GM21619 (cell line): ENCODE data around the gene WDR88.
"Not testable (repeated sequence)": the region's sequence is repeated elsewhere in the genome, so short reads cannot be mapped to it uniquely, and the experiment has no call there.

Experiments used
- ATAC-seq: cut with Tn5 transposase; IDR thresholded peaks from one replicate; pipeline ENCODE4 v1.9.1; 2021; ENCODE audit not compliant: unreplicated experiment

Gene WDR88

DNA sequence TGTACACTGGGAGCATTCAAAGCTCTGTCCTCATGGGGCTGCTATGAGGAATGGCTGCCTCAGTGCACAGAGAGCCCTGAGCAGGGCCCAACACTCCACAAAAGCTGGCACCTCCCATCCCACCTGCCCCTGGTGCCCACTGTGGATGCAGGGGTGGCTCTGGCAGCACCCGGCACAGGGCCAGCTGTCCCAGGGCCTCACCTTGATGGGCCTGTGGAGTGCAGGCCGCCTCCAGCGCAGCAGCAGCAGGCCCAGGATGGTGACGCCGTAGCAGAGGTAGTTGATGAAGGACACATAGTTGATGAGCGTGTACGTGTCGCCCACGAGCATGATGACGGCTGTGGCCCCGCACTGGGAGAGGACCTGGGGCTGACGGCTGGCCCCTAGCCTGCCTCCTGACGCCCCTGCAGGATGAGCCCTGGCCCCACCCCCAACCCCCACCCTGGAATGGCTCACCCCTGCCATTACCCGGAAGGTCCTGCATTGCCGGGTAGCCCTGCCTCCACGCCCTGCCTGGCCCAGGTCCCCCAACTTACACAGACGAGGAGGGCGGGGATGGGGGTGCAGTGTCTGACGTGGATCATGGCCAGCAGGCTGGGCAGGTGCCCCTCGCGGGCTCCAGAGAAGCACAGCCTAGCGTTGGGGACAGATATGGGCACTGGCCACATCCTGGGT lies 78.5 kb downstream of the WDR88 start:
- ATAC-seq, result no peak

DNA sequence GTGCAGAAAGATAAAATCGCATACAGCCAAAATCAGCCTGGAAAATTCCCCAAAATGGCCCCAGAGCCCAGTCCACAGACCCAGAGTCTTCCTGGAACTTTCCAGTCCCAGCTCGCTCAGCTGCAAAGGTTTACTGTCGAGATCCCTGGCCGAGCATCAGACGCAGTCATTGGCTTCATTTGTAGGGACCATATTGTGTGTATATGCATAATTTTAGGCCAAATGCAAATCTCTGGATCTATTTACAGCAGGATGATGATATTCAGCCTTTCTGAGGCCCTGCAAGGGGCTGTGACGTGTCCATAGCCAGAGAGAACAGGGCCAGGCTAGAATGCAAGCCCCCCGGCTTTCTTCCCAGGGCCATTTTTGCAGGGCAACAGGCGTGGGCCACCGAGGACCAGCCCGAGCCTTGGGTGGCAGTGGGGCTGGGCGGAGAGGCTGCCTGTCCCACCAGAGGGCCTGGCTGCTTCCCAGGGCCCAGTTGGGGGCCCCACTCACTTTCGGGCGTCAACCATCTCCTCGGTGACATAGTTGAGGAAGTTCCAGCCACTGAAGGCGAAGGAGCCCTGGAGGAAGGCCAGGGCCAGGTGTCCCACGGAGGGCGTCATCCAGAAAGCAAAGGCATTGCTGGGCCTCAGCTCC lies 80.0 kb downstream of the WDR88 start:
- no peak for ATAC-seq

DNA sequence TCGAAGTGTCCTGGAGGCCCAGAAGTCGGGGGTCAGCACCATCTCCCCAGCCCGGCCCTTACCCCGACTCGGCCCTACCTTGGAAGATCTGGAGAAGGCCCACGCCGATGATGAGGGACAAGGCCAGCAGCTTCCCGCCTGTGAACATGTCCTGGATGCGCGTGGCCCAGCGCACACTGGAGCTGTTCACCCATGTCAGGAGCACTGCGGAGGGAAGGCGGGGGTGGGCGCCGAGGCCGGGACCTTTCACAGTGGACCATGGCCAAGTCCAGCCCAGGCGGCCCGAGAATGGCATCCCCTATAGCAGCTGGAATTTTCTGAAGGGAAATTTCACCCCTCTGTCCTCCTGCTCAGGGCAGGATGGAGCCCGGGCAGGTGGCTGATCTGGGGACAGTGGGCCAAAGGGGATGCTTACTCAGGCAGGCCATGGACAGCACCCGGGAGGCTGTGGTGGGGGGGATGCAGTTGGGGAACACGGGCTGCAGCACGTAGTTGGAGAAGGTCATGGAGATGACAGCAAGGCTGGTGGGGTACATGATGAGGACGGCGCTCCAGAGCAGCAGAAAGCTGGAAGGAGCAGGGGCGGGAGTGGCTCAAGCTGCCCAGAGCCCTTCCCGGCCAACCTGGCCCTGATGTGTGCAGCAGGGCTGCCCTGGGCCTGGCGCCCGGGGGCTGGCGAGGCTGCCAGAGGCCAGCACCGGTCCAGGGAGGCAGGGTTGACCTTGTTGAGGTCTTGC lies 80.7 kb downstream of the WDR88 start:
- no peak for ATAC-seq

DNA sequence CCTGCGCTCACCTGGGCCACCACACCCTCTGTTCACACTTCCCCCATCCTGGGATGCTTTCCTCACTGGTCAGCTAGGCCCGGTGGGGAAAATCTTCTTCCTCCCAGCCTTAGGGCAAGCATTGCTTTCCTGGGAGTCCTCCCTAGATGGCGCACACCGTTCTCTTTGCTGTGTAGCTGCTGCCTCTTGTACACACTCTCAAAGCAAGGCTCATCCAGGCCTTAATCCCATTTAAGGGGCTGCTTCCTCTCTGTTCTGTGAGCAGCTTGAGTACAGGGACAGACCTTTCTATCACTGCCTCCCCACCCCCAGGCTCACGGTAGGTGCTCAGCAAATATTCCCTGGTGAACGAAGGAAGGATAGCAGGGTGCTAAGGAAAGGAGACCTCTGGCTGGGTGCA lies 82.7 kb downstream of the WDR88 start:
- no peak for ATAC-seq

DNA sequence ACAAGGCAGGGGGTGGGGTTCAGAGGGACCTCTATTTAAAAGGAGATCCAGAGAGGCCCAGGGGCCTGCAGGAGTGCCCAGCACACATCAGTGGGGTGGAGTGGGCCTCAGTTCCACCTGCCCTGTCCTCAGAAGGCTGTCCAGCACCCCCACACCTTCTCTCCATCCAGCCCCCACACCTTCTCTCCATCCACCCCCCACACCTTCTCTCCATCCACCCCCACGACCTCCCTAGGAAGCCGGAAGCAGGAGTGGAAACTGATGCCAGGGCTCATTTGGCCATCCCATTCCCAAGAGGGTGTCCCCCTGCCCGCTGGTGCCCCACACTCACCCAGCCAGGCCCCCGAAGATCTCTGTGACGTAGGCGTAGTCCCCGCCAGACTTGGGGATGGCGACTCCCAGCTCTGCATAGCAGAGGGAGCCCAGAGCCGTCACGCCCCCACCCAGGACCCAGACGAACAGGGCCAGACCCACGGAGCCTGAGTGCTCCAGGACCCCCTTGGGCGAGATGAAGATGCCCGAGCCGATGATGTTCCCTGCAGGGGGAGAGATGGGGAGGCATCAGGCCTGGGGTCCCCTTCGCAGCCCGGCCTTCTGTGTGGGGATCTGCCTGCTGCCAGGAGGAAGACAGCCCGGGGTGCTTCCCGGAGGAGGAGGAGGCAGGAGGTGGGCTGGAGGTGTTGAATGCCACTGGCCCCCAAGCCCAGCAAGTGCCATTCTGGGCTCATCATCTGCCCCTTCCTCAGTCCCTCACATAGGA lies 83.7 kb downstream of the WDR88 start:
- ATAC-seq, result no peak

DNA sequence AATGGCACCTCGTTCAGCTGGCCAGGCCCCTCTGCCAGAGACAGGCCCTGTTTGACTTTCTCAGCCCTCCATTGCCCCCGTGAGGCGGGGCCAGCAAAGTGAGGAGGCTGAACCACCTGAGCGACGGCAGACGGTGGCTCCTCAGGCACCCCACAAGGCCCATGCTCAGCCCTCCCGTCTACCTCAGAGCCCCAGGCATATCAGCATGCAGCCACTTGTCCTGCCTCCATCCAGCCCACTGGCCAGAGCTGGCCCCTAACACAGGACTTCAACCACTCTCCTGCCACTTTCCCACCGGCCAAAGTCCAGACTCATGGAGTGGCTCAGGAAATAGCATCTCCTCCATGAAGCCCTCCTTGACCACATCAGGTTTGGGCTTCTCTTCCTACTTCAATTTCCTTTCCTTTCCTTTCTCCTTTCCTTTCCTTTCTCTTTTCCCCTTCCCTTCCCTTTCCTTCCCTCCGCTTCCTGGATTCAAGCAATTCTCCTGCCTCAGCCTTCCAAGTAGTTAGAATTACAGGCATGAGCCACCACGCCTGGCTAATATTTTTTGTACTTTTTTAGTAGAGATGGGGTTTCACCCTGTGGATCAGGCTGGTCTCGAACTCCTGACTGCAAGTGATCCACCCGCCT lies 84.4 kb downstream of the WDR88 start:
- ATAC-seq, result no peak

DNA sequence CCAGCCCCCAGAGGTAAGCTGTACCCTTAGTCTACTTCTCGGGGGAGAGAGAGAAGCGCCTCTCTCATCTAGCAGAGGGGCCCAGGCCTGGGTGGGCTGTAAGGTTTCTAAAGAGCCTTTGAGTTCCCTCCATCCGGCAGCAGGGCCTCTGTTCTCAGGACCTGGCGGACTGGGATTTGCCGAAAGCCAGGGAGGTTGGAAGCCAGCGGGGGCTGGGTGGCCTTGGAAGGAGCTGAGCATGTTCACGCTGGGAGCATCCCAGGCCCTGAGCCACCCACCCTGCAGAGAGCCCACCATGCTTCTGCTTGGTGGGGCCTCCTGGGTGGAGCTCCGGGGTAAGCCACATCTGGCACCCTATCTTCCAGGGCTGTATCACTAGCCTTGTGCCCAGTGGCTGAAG lies 86.0 kb downstream of the WDR88 start:
- no peak for ATAC-seq

DNA sequence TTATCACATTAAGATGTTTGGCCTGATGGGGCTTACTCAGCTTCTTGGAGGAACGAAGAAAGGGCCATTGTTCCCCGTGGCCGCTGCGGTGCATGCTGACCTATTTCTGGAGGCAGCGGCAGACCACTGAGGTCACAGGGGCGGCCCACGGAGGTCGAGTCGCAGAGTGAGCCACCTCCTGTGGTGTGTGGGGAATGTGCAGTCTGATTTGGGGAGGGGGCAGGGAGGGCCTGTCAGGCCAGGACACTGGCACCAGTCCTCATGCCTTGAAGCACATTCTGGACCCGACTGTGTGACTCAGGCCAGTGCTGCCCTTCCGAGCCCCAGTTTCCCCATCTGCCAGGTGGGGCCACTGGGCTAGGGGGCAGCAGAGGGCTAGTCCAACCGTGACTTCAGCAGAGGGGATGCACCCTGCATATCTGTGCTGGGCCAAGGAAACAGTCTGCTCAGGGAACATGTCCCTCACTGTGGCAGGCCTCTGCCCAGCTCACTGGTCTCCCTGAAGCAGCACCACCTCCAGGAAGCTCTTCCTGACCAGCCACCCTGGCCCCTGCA lies 87.4 kb downstream of the WDR88 start:
- ATAC-seq, result no peak

DNA sequence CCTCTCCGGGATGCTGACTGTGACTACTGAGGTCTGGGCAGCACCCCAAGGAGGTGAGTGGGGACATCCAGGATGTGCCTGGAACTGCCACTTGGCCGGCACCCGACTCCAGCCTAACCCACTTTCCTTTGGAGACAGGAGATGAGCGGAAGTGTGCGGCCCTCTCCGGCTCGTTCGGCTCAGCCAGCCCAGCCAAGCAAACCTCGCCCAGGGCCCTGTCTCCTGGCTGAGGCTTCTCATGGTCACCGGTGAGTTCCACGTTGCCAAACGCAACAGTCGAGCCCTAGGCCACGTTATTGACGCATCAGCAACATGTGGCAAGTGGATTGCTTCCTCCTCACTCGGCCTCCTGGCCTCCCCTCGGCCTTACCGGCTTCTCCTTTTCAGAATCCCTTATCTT lies 88.2 kb downstream of the WDR88 start:
- ATAC-seq, result no peak

DNA sequence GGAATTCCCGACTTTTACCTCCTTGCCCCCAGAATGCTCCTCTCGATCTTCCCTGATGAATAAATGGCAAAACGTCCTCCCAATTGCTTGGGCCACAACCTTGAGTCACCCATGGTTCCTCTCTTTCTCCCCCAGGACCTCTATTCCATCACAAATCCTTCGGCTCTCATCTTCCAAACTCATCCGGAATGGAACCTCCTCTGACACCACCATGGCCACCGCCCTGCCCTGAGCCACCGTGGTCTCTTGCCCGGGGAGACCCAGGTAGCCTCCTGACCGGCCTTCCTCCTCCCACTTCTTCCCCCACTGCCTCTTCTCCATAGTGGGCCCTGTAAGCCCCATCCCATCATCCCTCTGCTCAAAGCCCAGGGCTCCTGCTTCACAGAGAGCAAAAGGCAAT lies 88.8 kb downstream of the WDR88 start:
- ATAC-seq, result no peak

DNA sequence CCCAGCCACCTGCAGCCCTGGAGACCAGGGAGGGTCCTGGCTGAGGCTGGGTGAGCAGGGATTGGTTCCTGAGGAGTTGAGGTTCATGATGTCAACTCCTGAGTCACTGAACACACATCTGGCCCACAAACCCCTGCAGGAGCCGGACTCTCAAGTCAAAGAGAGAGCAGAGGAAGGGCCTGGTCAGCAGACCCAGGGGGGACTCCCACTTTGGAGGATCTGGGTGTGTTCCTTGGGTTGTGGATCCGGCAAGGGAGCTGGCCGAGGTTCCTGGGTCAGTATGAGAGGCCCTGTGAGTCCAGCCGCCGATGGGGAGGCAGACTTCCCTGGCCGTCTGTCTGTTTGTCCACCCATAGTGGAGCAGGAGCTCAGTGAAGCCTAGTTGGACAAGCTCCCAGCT lies 89.7 kb downstream of the WDR88 start:
- no peak for ATAC-seq

DNA sequence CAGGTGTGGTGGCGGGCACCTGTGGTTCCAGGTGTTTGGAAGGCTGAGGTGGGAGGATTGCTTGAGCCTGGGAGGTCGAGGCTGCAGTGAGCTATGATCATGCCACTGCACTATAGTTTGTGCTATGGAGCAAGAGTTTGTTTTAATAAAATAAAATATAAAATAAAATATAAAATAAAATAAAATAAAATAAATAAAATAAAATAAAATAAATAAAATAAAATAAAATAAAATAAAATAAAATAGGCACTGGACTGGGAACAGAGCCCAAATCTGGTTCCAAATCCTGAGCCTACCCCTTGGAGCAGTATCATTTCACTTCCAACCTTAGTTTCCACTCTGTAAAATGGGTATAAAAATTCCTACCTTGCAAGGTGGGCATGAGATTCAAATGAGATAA lies 90.3 kb downstream of the WDR88 start:
- ATAC-seq, result not testable (repeated sequence)

DNA sequence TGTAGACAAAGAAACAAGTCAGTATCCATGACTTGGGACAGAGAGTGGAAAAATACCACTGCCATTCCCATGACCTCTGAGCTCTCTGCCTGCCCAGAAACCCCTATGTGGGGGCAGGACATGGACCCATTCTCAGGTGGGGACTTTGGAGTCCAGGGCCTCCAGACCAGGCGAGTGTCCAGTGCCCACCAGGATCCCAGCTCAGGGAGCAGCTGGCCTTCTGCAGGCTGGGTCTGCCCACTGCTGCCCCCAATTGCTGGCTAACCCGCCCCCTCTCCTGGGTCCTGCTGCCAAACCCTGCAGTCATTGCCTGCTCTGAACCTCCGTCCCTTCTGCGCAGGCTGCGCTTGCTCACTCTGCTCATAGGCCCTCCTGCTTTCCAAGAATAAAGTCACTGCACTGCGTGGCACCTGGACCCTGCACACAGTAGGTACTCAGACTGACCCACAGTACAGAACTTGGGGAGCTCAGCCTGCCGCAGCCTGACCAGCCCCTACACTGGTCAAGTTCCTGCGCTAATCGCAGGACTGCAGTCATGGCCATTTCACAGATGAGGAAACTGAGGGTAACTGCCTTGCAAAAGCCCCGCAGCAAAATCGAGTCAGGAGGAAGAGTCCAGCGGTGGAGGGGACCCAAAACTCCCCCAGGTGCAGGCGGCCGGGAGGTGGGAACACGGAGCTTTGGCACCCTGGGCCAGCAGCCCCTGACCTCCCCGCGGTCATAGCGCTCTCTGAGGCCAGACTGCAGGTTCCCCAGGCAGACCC lies 93.0 kb downstream of the WDR88 start:
- ATAC-seq, result no peak
